BLaER1 treated with 17β-estradiol and CSF1 and Interleukin-3, amounts not matched to agents 10 nM and 100 nM (cell line): ENCODE results near the gene CLCN6.

Source experiments
- H3K27ac ChIP-seq, 11 experiments: shearing (Covaris generic); formaldehyde crosslinking; 2 replicates each; pipeline ENCODE4 v1.8.1; 2022
- H3K27me3 ChIP-seq, 11 experiments: shearing (Covaris generic); formaldehyde crosslinking; 2 replicates each; pipeline ENCODE4 v1.8.1; 2022
- H3K36me3 ChIP-seq, 11 experiments: shearing (Covaris generic); formaldehyde crosslinking; 2 replicates each; pipeline ENCODE4 v1.8.1; 2022
- H3K4me1 ChIP-seq, 10 experiments: shearing (Covaris generic); formaldehyde crosslinking; 2 replicates each; pipeline ENCODE4 v1.8.1; 2022
- H3K4me2 ChIP-seq, 11 experiments: shearing (Covaris generic); formaldehyde crosslinking; 2 replicates each; pipeline ENCODE4 v1.8.1; 2022
- H3K4me3 ChIP-seq, 10 experiments: shearing (Covaris generic); formaldehyde crosslinking; 2 replicates each; pipeline ENCODE4 v1.8.1; 2022
- H3K9ac ChIP-seq, 11 experiments: shearing (Covaris generic); formaldehyde crosslinking; 2 replicates each; pipeline ENCODE4 v1.8.1; 2022
- H3K9me3 ChIP-seq, 11 experiments: shearing (Covaris generic); formaldehyde crosslinking; replicated peaks in 1 of 11; 2 replicates each; pipeline ENCODE4 v1.8.1; 2022
- H4K20me1 ChIP-seq, 11 experiments: shearing (Covaris generic); formaldehyde crosslinking; 2 replicates each; pipeline ENCODE4 v1.8.1; 2022
- Cebpa-rat ChIP-seq, 11 experiments: shearing (Covaris generic); IDR thresholded peaks; 2 replicates each; pipeline ENCODE4 v1.8.1; 2022

Gene CLCN6

GRCh38 chr1:11858968-11859871, 53.2 kb downstream of the CLCN6 start:
- H3K27ac ChIP-seq = no peak overlapping the region
- H3K27me3 ChIP-seq = peaks cover 11 to 25% (median 15%) of the 10 kb centered on the region in 11 experiments
- H3K4me3 ChIP-seq = no peak overlapping the region
- H3K9me3 ChIP-seq = no peaks in the 10 kb centered on the region
- TF ChIP-seq Cebpa-rat (IDR thresholded peaks at IDR 0.05) = no peak
- H3K4me2 ChIP-seq = peak overlapping the region; percentile 24 to 50 (median 34); a peak in 13 of 22 replicates
- H3K9ac ChIP-seq = no peak overlapping the region
- no peaks in the 10 kb centered on the region for H3K36me3 ChIP-seq
- H3K4me1 ChIP-seq = peaks cover 6 to 36% (median 19%) of the 10 kb centered on the region in 10 experiments; a peak in 19 of 20 replicates
- peaks cover 0 to 50% (median 4%) of the 10 kb centered on the region in 11 experiments; a peak in 6 of 22 replicates for H4K20me1 ChIP-seq

DNA sequence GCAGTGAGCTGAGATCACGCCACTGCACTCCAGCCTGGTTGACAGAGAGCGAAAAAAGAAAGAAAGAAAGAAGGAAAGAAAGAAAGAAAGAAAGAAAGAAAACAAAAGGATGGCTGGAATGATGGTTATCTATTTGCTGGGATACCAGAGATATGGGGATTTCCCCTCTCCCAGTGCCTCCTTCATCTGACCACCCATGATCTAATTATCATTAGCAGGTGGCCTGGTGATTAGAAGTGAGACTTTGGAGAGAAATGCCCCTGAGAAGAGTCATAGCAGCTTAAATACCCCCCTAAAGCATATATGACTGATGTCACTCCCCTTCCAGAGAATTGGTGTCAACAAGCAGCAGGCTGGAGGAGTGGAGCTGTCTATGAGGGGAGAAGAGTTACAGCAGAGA, 54.1 kb downstream of the CLCN6 start:
- no peak overlapping the region for H3K9ac ChIP-seq
- peaks cover 6 to 36% (median 19%) of the 10 kb centered on the region in 10 experiments; a peak in 19 of 20 replicates for H3K4me1 ChIP-seq
- H3K27ac ChIP-seq = no peak overlapping the region
- no peak overlapping the region for H3K4me2 ChIP-seq
- no peak for TF ChIP-seq Cebpa-rat (IDR thresholded peaks at IDR 0.05)
- no peak overlapping the region for H3K4me3 ChIP-seq
- no peaks in the 10 kb centered on the region for H3K9me3 ChIP-seq
- peaks cover 11 to 25% (median 15%) of the 10 kb centered on the region in 11 experiments for H3K27me3 ChIP-seq
- H4K20me1 ChIP-seq = peaks cover 0 to 43% (median 4%) of the 10 kb centered on the region in 11 experiments; a peak in 6 of 22 replicates
- no peaks in the 10 kb centered on the region for H3K36me3 ChIP-seq

DNA sequence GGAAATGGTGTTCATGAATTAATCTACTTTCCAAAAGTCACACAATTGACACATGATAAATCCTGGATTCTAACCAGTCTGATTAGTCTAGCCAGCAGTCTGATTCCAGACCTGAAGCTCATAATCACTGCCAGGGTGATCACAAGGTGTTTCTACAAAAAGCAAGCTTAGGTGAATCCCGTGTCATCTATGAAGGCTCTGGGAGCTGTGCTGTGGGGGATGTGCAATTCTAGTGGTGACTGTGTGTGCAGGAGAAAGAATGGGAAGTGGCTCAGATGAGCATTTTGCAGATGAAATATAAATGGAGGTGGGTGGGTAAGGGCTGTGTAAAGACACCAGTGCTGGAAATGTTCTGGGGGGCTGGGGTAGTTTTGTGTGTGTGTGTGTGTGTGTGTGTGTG, 54.6 kb downstream of the CLCN6 start:
- Histone ChIP-seq H4K20me1 (peaks cover 0 to 43% (median 4%) of the 10 kb centered on the region in 11 experiments; a peak in 6 of 22 replicates), H3K36me3 (no peaks in the 10 kb centered on the region), H3K9me3 (no peaks in the 10 kb centered on the region), H3K4me2 (no peak overlapping the region), H3K4me1 (peaks cover 6 to 36% (median 19%) of the 10 kb centered on the region in 10 experiments; a peak in 19 of 20 replicates), H3K9ac (no peak overlapping the region), H3K27ac (no peak overlapping the region), H3K4me3 (no peak overlapping the region), H3K27me3 (peaks cover 11 to 25% (median 15%) of the 10 kb centered on the region in 11 experiments)
- no peak for TF ChIP-seq Cebpa-rat (IDR thresholded peaks at IDR 0.05)

GRCh38 chr1:11862890-11863289, 56.9 kb downstream of the CLCN6 start:
- no peak for TF ChIP-seq Cebpa-rat (IDR thresholded peaks at IDR 0.05)
- Histone ChIP-seq H3K36me3 (no peaks in the 10 kb centered on the region), H4K20me1 (peaks cover 0 to 26% (median 0%) of the 10 kb centered on the region in 11 experiments; a peak in 5 of 22 replicates), H3K4me2 (peak overlapping the region in 1 of 11 experiments; percentile 32; a peak in 1 of 22 replicates), H3K9me3 (no peaks in the 10 kb centered on the region), H3K4me1 (peaks cover 0 to 18% (median 5%) of the 10 kb centered on the region in 10 experiments; a peak in 11 of 20 replicates), H3K27me3 (peaks cover 11 to 19% (median 14%) of the 10 kb centered on the region in 11 experiments), H3K4me3 (no peak overlapping the region), H3K27ac (no peak overlapping the region), H3K9ac (no peak overlapping the region)

DNA sequence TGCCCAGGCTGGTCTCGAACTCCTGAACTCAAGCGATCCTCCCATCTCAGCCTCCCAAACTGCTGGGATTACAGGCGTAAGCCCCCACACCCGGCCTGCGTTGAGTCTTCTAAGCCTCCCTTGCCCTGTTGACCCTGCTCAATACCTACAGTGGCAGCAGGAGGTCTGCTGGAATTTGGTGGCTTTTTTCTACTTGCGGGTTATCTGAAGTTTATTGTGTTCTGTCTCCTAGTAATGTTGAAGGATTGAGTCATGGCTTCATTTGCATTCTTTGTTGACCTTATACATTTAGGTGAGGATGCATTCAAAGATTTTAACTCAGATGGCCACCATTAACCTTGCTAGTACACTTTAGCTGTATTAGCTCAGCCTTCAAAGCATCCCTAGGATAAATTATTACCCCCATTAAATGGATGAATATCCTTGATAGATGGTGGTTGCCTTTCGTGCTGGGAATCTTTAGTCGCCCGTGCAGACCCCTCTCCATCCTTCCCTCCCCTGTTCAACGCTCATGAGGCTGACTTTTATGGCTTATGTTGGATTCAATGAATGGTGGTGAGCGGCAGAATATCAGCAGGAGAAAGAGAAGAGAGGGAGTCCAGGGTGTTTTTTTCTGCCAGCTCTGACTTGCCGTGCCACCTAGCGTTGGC, 62.5 kb downstream of the CLCN6 start:
- Histone ChIP-seq H3K27ac (no peak overlapping the region), H3K9ac (no peak overlapping the region), H3K4me1 (peaks cover 0 to 8% (median 0%) of the 10 kb centered on the region in 10 experiments; a peak in 3 of 20 replicates), H3K4me3 (no peak overlapping the region), H3K27me3 (no peaks in the 10 kb centered on the region), H3K9me3 (no peaks in the 10 kb centered on the region), H3K4me2 (no peak overlapping the region), H3K36me3 (no peaks in the 10 kb centered on the region), H4K20me1 (no peaks in the 10 kb centered on the region)
- TF ChIP-seq Cebpa-rat (IDR thresholded peaks at IDR 0.05) = no peak

GRCh38 chr1:11869104-11869503, 63.1 kb downstream of the CLCN6 start:
- no peak overlapping the region for H3K4me2 ChIP-seq
- H3K36me3 ChIP-seq = no peaks in the 10 kb centered on the region
- H3K27ac ChIP-seq = no peak overlapping the region
- H3K4me3 ChIP-seq = no peak overlapping the region
- H3K4me1 ChIP-seq = peaks cover 0 to 4% (median 0%) of the 10 kb centered on the region in 10 experiments; a peak in 2 of 20 replicates
- TF ChIP-seq Cebpa-rat (IDR thresholded peaks at IDR 0.05) = no peak
- no peaks in the 10 kb centered on the region for H4K20me1 ChIP-seq
- no peak overlapping the region for H3K9ac ChIP-seq
- no peaks in the 10 kb centered on the region for H3K27me3 ChIP-seq
- no peaks in the 10 kb centered on the region for H3K9me3 ChIP-seq

- Histone ChIP-seq H3K4me2 (no peak overlapping the region), H3K36me3 (no peaks in the 10 kb centered on the region), H3K9ac (no peak overlapping the region), H3K27ac (no peak overlapping the region), H3K27me3 (no peaks in the 10 kb centered on the region), H3K4me1 (peaks cover 0 to 4% (median 0%) of the 10 kb centered on the region in 10 experiments; a peak in 2 of 20 replicates), H3K9me3 (no peaks in the 10 kb centered on the region), H3K4me3 (no peak overlapping the region), H4K20me1 (no peaks in the 10 kb centered on the region; a peak in 1 of 22 replicates)
- no peak for TF ChIP-seq Cebpa-rat (IDR thresholded peaks at IDR 0.05)
Measured at GRCh38 chr1:11869650-11870207, 63.7 kb downstream of the CLCN6 start.

- H3K27me3 ChIP-seq = no peaks in the 10 kb centered on the region
- no peaks in the 10 kb centered on the region for H3K9me3 ChIP-seq
- H3K9ac ChIP-seq = no peak overlapping the region
- H4K20me1 ChIP-seq = peaks cover 0 to 6% (median 0%) of the 10 kb centered on the region in 11 experiments; a peak in 2 of 22 replicates
- no peaks in the 10 kb centered on the region for H3K36me3 ChIP-seq
- H3K4me1 ChIP-seq = peaks cover 0 to 4% (median 0%) of the 10 kb centered on the region in 10 experiments; a peak in 2 of 20 replicates
- TF ChIP-seq Cebpa-rat (IDR thresholded peaks at IDR 0.05) = no peak
- no peak overlapping the region for H3K27ac ChIP-seq
- H3K4me2 ChIP-seq = no peak overlapping the region
- H3K4me3 ChIP-seq = no peak overlapping the region
Measured at GRCh38 chr1:11872545-11872944, 66.6 kb downstream of the CLCN6 start.
